Upper lobe of right lung (tissue), 1 donor: ENCODE data around the gene RCAN1. TPM values are rescaled to one million over a fixed set of nuclear protein-coding genes. Genes with fewer than 3 reads are reported as not detected.

Source experiments
- ATAC-seq: fragments of 200-7000 bp; cut with Tn5 transposase; one replicate; pipeline ENCODE4 v1.9.1; 2020; ENCODE audit warnings: mild to moderate bottlenecking, moderate library complexity
- DNase-seq: peaks from one replicate; pipeline ENCODE4 v3.0.0-alpha.2; 2020
- H3K27ac ChIP-seq: fragments of 200-600 bp; one replicate; pipeline ENCODE4 v1.8.0; 2022
- H3K27me3 ChIP-seq: fragments of 200-600 bp; one replicate; pipeline ENCODE4 v1.8.0; 2022; ENCODE audit warnings: mild to moderate bottlenecking
- H3K36me3 ChIP-seq: fragments of 200-600 bp; one replicate; pipeline ENCODE4 v1.8.0; 2022
- H3K4me1 ChIP-seq: fragments of 200-600 bp; one replicate; pipeline ENCODE4 v1.8.0; 2022
- H3K4me3 ChIP-seq: fragments of 200-600 bp; one replicate; pipeline ENCODE4 v1.8.0; 2022; ENCODE audit warnings: mild to moderate bottlenecking
- H3K9me3 ChIP-seq: fragments of 200-600 bp; one replicate; pipeline ENCODE4 v1.8.0; 2022
- CTCF ChIP-seq: fragments of 200-600 bp; IDR thresholded peaks from one replicate; pipeline ENCODE4 v1.8.0; 2022; ENCODE audit warnings: antibody characterized with exemption
- intact Hi-C: fragments of 100-400 bp; cut with DNase I; formaldehyde crosslinking; loops from one replicate; pipeline ENCODE4 v1.11.0; 2022
- total RNA-seq: library from RNA; stranded (reverse); fragmentation: NEBNext Ultra II Directional; extraction: Animal tissue kit (Norgen Biotek cat#: 25700); gene quantifications from one replicate; pipeline ENCODE4 v1.2.1, GENCODE V29; 2021
- donor health status: DM: no; HTN: yes; CAD: no; lungs with severe emphysema.

Gene RCAN1
- total RNA-seq, 1 donor from 2014 or later = 26.9 TPM

- DNase-seq (no peak), ATAC-seq (no peak)
- intact Hi-C loops = no loop called here
- no peak overlapping the region for H3K4me3 ChIP-seq
- TF ChIP-seq CTCF = no peak
- H3K27me3 ChIP-seq = no peaks in the 10 kb centered on the region
- no peaks in the 10 kb centered on the region for H3K9me3 ChIP-seq
- no peak overlapping the region for H3K27ac ChIP-seq
- H3K4me1 ChIP-seq = no peaks in the 10 kb centered on the region
- H3K36me3 ChIP-seq = no peaks in the 10 kb centered on the region
Measured at GRCh38 chr21:34621434-34622350, 6.8 kb upstream of the RCAN1 start.

GRCh38 chr21:34619841-34620665 lies 5.1 kb upstream of the RCAN1 start:
- intact Hi-C loops = no loop called here
- ATAC-seq (no peak), DNase-seq (no peak)
- Histone ChIP-seq H3K27ac (no peak overlapping the region), H3K36me3 (no peaks in the 10 kb centered on the region), H3K27me3 (no peaks in the 10 kb centered on the region), H3K9me3 (no peaks in the 10 kb centered on the region), H3K4me1 (no peaks in the 10 kb centered on the region), H3K4me3 (no peak overlapping the region)
- TF ChIP-seq CTCF = no peak

- DNase-seq = no peak
- H3K27ac ChIP-seq = no peak overlapping the region
- H3K9me3 ChIP-seq = no peaks in the 10 kb centered on the region
- H3K36me3 ChIP-seq = no peaks in the 10 kb centered on the region
- no peak overlapping the region for H3K4me3 ChIP-seq
- peaks cover 2% of the 10 kb centered on the region for H3K4me1 ChIP-seq
- intact Hi-C loops = no loop called here
- TF ChIP-seq CTCF = no peak
- H3K27me3 ChIP-seq = no peaks in the 10 kb centered on the region
- no peak for ATAC-seq
Measured at GRCh38 chr21:34618941-34619340, 4.0 kb upstream of the RCAN1 start.

- DNase-seq (no peak), ATAC-seq (no peak)
- Histone ChIP-seq H3K4me1 (peaks cover 13% of the 10 kb centered on the region), H3K27me3 (no peaks in the 10 kb centered on the region), H3K36me3 (no peaks in the 10 kb centered on the region), H3K27ac (no peak overlapping the region), H3K9me3 (no peaks in the 10 kb centered on the region), H3K4me3 (no peak overlapping the region)
- intact Hi-C loops = no loop called here
- no peak for TF ChIP-seq CTCF
Measured at GRCh38 chr21:34617753-34618339, 2.9 kb upstream of the RCAN1 start.

GRCh38 chr21:34615487-34615814 lies 538 bp upstream of the RCAN1 start:
- intact Hi-C loops = no loop called here
- peak overlapping the region; percentile 81 for H3K27ac ChIP-seq
- no peaks in the 10 kb centered on the region for H3K27me3 ChIP-seq

More at GRCh38 chr21:34615487-34615814, 538 bp upstream of the RCAN1 start:
- no peak for TF ChIP-seq CTCF
- Histone ChIP-seq H3K4me1 (peaks cover 14% of the 10 kb centered on the region), H3K9me3 (no peaks in the 10 kb centered on the region), H3K4me3 (peak overlapping the region; percentile 70), H3K36me3 (no peaks in the 10 kb centered on the region)
- DNase-seq = no peak
- no peak for ATAC-seq
